ENCODE data around the gene RPS29. TPM values are rescaled to one million over a fixed set of nuclear protein-coding genes. Genes with fewer than 3 reads are reported as not detected.

Gene RPS29
- total and polyA plus RNA-seq, 2 of the 13 experiments (the other 11 are each of a cell fraction or from before 2014, with no cell fraction given) = 4,303 to 8,215 TPM

- no peak for TF ChIP-seq DDIT3 (CRISPR knock-in tag; IDR thresholded peaks at IDR 0.05)
- no peak for TF ChIP-seq ZNF362 (CRISPR knock-in tag; IDR thresholded peaks at IDR 0.05; ENCODE audit: borderline replicate concordance)
- TF ChIP-seq ZNF12 (CRISPR knock-in tag; IDR thresholded peaks at IDR 0.05) = no peak
- TF ChIP-seq RBM22 (optimal IDR thresholded peaks at IDR 0.05; ENCODE audit: low read length) = peak; percentile 44
These were observed 31.8 kb upstream of the RPS29 start (continued) for GRCh38 chr14:49617852-49618519.

- ChIA-PET POLR2A (no interaction called here), CTCF (ENCODE audit: low intra/inter-chr PET ratio, low total read pairs) (no interaction called here)
- Histone ChIP-seq H3K27me3 (ENCODE audit: control insufficient read depth in 1 of 2, insufficient read depth in 2 of 2, low read length in 2 of 2) (no peaks in the 10 kb centered on the region; a peak in 1 of 5 replicates), H3K4me2 (ENCODE audit: low read depth, low read length) (no peak overlapping the region), H3K4me3 (replicated peaks in 1 of 3; ENCODE audit: insufficient read depth in 1 of 3, low read depth in 2 of 3, low read length in 3 of 3) (no peak overlapping the region), H3K27ac (ENCODE audit: extremely low read length, insufficient read depth, low read length) (no peak overlapping the region), H3K4me1 (ENCODE audit: insufficient read depth, low read length) (peaks cover 34% of the 10 kb centered on the region), H3K36me3 (replicated peaks in 1 of 2; ENCODE audit: control insufficient read depth in 1 of 2, insufficient read depth in 2 of 2, low read length in 2 of 2) (peaks cover 1 to 14% of the 10 kb centered on the region in 2 experiments; a peak in 2 of 5 replicates), H2AFZ (ENCODE audit: low read length) (no peak overlapping the region), H3K79me2 (ENCODE audit: insufficient read depth, low read length) (peaks cover 28% of the 10 kb centered on the region), H3K9ac (ENCODE audit: insufficient read depth, low read depth, low read length) (no peak overlapping the region), H4K20me1 (ENCODE audit: insufficient read depth, low read length) (no peaks in the 10 kb centered on the region; the same call in 1 of the 2 replicates), H3K9me3 (ENCODE audit: low read length) (no peaks in the 10 kb centered on the region)
- BruUV-seq (replicated peaks) = no TSS peak
- in situ Hi-C loops (cut with HindIII; ENCODE audit: extremely low pct_ligation_motif_present, low pct_unique_long_range_greater_than_20kb) = no loop called here
- no peak for FAIRE-seq
- WGBS (ENCODE audit: low lambda C conversion rate) = 94% methylated on average over 6 of the region's 6 CpGs
- no peak for TF ChIP-seq HOXA7 (CRISPR knock-in tag; IDR thresholded peaks at IDR 0.05)
- 0 out of 2 replicates have a peak, but pooled peaks have one; percentile 9 for TF ChIP-seq RBFOX2 (IDR thresholded peaks at IDR 0.05; ENCODE audit: low read depth, low read length)
- no peak for ATAC-seq
- no peak for DNase-seq (ENCODE audit: low spot score)
- intact Hi-C loops (cut with micrococcal nuclease; ENCODE audit: unreplicated experiment) = no loop called here
These were observed 29.6 kb upstream of the RPS29 start for GRCh38 chr14:49615776-49616175.
